GM12892 (cell line): ENCODE results near the gene COL7A1.

ENCODE experiments used
- DNase-seq: peaks from one replicate; pipeline ENCODE4 v3.0.0; 2011; ENCODE audit not compliant: insufficient read length
- FAIRE-seq: peaks from 2 replicates; lab custom pipeline; 2011; peaks lifted over from hg19 to GRCh38; lab: Jason Lieb, UNC
- POLR2A ChIP-seq: IDR thresholded peaks from 2 replicates; pipeline ENCODE4 v1.6.1; 2011; ENCODE audit warnings: low read depth, low read length, control low read depth
- POLR2AphosphoS5 ChIP-seq: IDR thresholded peaks from 2 replicates; pipeline ENCODE4 v1.6.1; 2011; ENCODE audit warnings: low read depth, low read length, control low read depth
- TAF1 ChIP-seq: IDR thresholded peaks from 2 replicates; pipeline ENCODE4 v1.6.1; 2011; ENCODE audit warnings: low read depth, mild to moderate bottlenecking, control low read depth, low read length, borderline replicate concordance

The COL7A1 gene

DNA sequence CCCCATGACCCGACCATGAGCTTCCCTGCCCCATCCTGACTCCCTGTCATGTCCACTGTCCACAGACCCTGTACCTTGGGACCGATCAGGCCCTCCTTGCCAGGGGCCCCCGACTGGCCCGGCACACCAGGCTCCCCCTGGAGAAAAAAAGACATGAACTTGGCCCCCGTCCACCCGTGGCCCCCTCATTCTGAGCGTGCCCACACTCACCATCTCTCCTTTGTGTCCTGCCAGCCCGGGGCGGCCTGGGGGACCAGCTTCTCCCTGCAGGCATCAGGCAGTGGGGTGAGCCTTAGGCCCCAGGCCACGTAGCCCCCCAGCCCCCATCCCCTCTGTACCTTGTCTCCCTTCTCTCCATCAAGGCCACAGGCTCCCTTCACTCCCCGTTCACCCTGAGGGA lies 27.6 kb downstream of the COL7A1 start:
- FAIRE-seq (no peak), DNase-seq (no peak)
- TF ChIP-seq POLR2A, result no peak
- no peak for TF ChIP-seq POLR2AphosphoS5
- TF ChIP-seq TAF1, result no peak

DNA sequence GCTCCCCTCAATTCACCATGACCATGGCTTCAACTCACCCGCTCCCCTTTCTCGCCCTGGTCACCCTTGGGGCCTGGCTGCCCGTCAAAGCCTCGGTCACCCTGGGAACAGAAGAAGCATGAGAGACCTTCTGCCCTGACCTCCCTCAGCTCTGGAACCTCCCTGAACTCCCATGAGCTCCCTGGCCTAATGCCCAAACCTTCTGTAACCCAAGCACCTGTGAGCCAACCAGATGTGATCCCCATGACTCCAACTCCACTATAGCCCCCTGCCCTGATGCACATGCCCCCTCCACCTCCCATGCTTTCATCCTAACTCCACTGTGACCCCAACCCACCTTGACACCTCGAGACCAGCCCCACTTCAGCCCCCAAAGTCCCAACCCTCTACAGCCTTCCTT lies 28.0 kb downstream of the COL7A1 start:
- TF ChIP-seq POLR2A, result no peak
- TF ChIP-seq POLR2AphosphoS5, result no peak
- TF ChIP-seq TAF1, result no peak
- DNase-seq, result no peak
- no peak for FAIRE-seq

DNA sequence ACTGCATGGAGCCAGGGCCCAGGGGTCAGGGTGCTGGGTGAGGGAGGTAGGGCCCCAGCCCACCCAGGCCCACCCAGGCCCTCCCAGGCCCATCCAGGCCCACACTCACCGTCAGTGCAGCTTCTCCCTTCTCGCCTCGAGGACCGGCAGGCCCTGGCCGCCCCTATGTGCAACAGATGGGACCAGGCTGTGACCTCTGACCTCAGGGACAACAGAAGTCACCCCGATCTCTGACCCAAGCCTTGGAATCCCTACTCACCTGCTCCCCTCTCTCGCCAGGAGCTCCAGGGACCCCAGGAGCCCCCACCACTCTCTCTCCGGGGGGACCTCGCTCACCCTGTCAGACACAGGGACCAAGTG lies 28.7 kb downstream of the COL7A1 start:
- TF ChIP-seq POLR2AphosphoS5 (no peak), TAF1 (no peak), POLR2A (no peak)
- no peak for FAIRE-seq
- DNase-seq, result no peak

DNA sequence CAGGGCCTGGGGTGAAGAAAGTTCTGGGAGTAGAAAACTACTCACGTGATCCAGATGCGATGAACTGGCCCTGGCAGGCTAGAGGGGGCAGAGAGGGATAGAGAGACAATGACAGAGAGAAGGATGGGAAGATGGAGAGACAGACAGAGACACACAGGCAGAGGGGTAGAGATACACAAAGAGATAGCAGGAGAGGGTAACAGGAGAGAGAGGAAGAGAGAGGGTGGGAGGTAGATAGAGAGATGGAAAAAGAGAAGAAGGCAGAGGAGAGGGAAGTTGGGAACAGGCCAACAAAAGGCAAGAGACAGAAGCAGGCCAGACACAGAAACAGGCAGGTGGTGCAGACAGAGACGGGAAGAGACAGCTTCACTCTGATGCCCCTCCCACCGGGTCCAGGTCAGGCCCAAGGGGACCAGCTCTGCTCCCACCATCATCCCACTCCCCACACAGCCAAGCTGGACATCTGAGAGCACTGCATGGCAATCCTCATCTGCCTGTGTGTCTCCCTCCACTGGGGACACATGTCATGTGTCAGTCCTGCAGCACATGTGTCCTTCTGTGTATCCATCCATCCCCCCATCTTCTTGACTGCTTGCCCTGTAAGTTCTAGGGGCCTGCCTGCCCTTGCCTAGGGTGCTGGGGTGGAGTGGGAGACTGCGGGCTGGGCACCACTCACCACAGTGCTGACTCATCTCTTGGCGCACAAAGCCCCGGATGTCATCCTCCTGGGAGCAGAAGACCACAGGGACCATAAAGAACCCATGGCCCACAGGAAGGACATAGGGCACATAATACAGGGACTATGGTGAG lies 29.3 kb downstream of the COL7A1 start:
- TF ChIP-seq TAF1, result no peak
- TF ChIP-seq POLR2A, result no peak
- no peak for TF ChIP-seq POLR2AphosphoS5
- DNase-seq (no peak), FAIRE-seq (peak; percentile 48)

DNA sequence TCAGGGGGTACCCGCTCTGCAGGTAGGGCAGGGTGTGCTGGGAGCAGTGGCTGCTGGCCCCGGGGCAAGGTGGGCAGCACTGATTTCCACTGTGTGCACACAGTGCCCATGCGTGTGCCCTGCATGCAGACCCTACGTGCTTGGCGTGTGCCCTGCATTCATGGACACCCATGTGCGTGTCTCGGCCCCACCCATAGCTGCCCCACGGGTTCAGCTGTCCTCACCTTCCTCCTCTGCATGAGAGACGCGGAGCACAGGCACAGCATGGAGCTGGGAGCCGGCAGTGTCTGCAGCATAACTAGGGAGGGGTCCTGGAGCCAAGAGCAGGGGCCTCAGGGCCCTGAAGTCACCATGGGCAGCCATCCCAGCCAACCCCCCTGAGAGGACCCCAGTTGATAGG lies 29.9 kb downstream of the COL7A1 start:
- FAIRE-seq (no peak), DNase-seq (no peak)
- TF ChIP-seq POLR2AphosphoS5 (no peak), TAF1 (no peak)

DNA sequence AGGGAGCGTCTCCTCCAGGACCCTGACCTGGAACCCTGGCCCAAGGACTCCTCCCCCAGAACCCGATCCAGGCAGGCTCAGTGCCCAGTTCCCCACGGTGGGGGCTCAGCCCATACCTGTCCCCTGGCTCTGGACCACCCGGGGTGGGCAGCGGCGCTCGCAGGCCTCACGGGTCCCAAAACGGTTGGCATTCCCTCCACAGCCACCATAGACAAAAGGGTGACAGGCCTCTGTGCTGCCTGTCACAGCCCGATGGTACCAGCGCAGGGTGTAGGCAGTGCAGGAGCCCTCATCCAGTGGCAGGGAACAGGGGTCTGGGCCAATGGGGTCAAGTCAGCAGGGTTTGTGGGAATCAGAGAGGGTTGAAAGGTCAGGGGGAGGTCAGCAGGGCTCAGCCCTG lies 30.5 kb downstream of the COL7A1 start:
- no peak for FAIRE-seq
- TF ChIP-seq TAF1 (no peak), POLR2A (no peak), POLR2AphosphoS5 (no peak)
- no peak for DNase-seq

DNA sequence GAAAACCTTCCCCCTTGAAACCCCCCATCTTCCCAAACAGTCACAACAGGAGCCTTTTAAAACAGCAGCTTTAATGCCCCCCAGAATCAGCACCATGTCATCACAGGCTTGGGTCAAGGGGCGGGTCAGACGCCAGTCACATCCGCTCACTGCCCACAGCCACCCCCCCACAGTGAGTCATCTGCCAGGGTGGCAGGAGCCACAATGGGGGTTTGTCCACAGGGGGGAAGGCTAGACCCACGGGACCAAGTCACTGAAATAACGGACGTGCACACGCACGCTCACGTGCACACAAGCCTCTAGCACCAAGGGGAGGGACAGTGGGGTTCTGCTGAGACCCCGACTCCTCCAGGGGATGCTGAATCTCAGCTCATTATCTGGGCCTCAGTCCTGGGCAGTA lies 31.1 kb downstream of the COL7A1 start:
- FAIRE-seq (no peak), DNase-seq (no peak)
- TF ChIP-seq TAF1 (no peak), POLR2A (no peak), POLR2AphosphoS5 (no peak)

DNA sequence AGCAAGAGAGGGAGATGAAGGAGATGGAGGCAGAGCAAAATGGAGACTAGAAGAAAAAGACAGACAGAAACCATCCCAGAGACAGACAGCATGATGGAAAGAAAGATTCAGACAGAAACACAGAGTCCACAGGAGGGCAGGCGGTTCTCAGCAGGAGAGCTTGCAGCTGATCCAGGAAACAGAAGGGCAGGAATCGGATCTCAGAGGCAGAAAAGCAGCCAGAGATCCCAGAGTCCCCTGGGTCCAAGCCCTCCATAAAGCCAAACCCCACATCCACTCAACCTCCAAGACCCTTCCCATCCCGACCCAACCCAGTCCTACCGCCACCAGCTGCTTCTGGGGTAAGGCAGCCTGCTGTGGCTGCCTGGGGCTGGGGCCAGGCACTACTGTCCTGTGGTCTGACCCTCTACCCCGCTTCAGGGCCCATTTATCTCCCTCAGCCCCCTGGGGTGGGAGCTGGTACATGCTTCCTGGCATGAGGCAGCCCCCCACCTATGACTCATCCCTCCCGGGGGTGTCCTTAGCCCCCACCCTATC lies 31.7 kb downstream of the COL7A1 start, which contains the start of gene UCN2:
Gene UCN2, minus strand, starts transcription at position 400 of the 537 bp plus-strand sequence. CDS start 657 bp downstream, outside the sequence.
- no peak for TF ChIP-seq TAF1
- TF ChIP-seq POLR2AphosphoS5, result no peak
- TF ChIP-seq POLR2A, result no peak
- no peak for DNase-seq
- FAIRE-seq, result no peak

DNA sequence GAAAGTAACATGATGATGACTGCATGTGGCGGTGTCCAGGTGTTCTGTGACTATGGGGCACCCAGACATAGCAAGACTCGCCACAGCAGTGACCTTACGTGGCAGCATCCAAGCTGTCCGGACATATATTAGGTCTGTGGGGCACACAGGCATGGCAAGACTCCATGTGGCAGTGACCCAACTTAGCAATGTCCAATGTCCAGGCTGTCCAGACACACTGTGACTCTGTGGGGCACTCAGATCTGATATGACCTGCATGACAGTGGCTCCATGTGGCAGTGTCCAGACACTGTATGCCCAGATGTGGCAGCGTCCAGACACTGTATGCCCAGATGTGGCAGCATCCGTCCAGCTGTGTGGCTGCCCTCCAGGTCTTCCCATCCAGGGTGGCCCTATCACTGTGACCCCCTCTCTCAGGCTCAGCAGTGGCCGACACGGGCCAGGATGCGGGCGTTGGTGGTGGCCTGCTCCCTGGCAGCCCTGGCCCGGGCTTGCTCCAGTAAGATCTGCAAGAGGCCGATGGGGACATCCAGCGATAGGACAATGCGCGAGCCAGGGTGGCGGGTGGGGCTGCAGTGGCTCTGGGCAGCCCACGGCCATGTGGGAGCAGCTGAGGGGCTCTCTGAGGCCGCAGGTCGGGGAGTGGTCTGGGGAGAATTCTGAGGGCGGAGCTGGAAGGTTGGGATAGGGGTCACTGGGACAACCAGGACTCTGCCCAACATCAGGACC lies 32.6 kb downstream of the COL7A1 start:
- no peak for TF ChIP-seq TAF1
- TF ChIP-seq POLR2A, result no peak
- TF ChIP-seq POLR2AphosphoS5, result no peak
- no peak for DNase-seq
- no peak for FAIRE-seq

DNA sequence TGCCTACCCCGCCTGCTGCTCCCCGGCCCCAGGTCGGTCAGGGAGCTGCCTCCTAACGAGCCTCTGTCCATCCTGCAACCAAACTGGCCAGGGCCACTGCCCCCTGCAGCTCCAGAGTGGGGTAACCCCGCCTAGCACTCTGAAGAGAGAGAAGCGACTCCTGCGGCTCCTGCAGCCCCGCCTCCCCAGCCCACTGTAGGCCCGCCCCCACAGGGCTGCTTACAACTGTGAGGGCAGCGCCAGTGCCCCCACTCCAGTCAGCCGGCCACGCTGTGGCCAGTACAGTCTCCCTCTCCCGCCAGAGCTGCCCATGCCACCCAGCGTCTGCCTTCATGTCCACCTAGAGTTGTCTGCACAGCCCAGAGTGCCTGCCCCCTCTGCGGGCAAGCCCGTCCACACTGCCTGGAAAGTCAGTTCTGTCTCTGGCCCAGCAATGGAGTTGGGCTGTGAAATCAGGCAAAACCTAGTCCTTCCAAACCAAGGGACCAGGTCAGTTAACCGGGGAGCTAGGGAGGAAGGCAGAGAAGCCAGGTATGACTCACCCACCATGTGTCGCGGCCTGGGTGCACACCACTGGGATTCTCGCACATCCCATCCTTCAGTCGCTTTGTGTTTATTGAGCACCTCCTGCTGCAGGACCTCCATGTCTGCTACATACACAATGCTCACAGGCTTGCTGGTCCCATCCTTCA lies 33.9 kb downstream of the COL7A1 start:
- DNase-seq, result no peak
- FAIRE-seq, result no peak
- no peak for TF ChIP-seq TAF1
- no peak for TF ChIP-seq POLR2AphosphoS5
- TF ChIP-seq POLR2A, result no peak

DNA sequence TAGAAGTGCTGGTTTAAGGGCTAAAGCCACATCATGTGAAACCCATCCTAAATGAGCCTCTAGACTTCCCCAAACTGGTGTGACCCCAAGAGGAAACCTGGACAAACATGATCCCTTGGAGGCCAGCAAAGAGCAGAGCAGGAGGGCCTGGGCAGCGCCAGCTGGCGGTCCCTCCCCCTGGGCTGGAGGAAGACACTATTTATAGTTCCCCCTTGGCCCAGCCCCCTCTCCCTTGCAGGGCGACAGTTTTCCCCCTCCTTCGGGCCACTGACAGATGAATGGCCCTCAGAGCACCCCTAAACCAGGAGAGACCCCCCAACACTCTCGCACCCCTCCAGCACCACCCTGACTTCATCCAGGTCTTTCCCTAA lies 34.5 kb downstream of the COL7A1 start:
- DNase-seq (no peak), FAIRE-seq (no peak)
- TF ChIP-seq POLR2AphosphoS5 (no peak), TAF1 (no peak), POLR2A (no peak)

DNA sequence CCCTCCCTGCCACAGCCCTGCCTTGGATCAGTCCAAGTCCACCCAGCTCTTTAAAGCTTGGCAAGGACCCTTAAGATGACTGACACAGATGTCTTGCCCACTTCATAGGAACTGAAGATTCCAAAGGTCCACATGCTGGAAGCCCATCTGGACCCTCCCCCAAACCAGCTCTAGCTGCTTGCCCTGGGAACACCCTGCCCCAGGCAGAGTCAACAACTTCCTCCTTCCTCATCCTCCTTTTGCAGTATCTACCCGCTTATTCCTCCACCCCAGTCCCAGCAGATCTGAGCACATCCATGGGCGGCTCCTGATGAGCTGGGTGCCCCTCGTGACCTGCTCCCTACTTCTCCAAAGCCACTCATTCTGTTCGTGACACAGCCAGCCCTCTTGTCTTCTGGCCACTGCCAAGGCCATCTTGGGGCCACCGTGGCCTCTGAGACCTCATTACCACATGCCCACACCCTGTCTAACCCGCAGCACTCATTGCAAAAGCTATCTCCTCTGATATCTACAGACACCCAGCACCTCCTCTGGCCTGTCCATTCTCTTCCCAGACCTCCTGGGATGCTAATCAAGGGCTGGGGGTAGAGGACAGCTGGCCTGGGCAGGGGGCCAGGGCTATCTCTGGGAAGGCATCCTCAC lies 36.5 kb downstream of the COL7A1 start:
- DNase-seq (no peak), FAIRE-seq (no peak)
- TF ChIP-seq POLR2AphosphoS5 (no peak), TAF1 (no peak), POLR2A (no peak)
